HG03064 (cell line): ENCODE data around the gene SRSF5.

ENCODE experiments used
- ATAC-seq: cut with Tn5 transposase; IDR thresholded peaks from one replicate; pipeline ENCODE4 v1.9.1; 2021; ENCODE audit warnings: low read depth; ENCODE audit not compliant: unreplicated experiment

The SRSF5 gene

DNA sequence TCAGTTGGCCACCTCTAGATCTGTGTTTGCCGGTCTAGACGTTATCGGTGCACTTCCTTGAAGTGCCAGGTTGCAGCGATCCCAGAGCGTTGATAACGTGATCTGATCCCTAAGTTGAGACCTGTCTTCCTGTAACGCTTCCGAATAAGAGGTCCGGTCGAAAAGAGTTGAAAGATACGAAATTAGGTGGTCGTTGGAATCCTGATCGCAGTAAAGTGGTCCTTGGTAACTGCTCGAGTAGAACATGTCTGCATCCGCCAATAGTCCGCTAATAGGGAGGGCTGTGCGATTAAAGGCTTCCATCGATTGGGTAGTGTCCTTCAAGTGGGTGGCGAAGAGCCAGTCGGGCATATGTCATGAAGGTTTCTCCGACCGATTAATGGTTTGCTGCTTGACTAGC, 2.7 kb downstream of the SRSF5 start:
- ATAC-seq, result no peak

- ATAC-seq, result no peak
Measured at GRCh38 chr14:69770559-69770958, 3.6 kb downstream of the SRSF5 start.

- ATAC-seq, result no peak
Measured at GRCh38 chr14:69771136-69771535, 4.2 kb downstream of the SRSF5 start.

- ATAC-seq, result no peak
Measured at GRCh38 chr14:69772082-69773017, 5.4 kb downstream of the SRSF5 start.

DNA sequence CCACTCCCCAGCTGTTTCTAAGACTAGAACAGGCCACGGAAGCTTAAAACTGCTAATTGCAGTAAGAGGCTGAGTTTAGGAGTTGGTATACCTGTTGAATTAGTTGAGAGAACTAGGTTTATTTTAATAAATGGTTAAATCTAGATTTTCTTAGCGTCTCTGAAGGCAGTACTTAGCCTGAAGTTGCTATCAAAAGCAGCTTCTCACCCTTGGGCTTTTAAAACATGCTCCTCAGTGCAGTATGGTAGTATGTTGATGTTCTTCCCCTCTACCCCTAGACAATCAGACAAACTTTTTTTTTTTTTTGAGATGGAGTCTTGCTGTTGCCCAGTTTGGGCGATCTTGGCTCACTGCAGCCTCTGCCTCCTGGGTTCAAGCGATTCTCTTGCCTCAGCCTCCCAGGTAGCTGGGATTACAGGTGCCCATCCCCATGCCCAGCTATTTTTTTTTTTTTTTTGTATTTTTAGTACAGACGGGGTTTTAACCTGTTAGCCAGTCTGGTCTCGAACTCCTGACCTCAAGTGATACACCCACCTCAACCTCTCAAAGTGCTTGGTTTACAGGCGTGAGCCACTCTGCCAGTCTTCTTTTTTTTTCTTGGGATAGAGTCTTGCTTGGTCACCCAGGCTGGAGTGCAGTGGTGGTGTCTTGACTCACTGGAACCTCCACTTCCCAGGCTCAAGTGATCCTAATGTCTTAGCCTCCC, 6.8 kb downstream of the SRSF5 start:
- ATAC-seq, result no peak

- ATAC-seq, result no peak
Measured at GRCh38 chr14:69775012-69775411, 8.1 kb downstream of the SRSF5 start.

GRCh38 chr14:69776875-69777453, 10.0 kb downstream of the SRSF5 start:
- ATAC-seq, result no peak

DNA sequence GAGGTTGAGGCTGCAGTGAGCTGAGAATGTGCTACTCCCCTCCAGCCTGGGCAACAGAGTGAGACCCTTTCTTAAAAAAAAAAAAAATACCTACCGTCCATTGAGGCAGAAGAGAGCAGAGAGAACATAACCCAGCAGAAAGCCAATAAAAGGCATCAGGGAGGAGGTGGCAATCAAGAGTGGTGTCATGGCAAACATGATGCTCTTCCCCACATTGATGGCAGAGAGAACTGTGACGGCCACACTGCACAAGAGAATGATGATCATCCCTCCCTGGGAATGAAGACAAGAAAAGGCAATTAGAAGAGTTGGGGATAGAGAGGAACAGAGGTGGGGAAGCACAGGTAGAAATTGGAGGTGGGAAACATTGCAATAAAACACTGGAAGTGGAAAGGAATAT, 12.1 kb downstream of the SRSF5 start:
- no peak for ATAC-seq

DNA sequence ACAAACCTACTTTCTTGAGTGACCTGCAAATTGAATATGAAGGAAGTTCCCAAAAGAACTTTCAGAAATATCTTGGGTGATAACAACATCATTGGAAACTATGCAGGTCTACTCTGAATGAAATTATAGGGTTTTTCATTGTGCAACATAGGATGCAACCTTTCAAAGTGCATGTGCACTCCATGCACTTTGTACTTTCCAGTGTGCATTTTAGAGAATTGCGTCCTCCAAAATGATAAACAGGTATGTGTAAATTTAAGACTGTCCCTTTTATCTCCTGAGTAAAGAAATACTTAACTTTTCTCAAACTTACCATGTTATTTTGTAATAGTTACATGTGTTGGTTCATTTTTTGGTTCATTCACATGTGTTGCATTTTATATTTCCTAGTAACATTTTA, 13.2 kb downstream of the SRSF5 start:
- ATAC-seq, result no peak

DNA sequence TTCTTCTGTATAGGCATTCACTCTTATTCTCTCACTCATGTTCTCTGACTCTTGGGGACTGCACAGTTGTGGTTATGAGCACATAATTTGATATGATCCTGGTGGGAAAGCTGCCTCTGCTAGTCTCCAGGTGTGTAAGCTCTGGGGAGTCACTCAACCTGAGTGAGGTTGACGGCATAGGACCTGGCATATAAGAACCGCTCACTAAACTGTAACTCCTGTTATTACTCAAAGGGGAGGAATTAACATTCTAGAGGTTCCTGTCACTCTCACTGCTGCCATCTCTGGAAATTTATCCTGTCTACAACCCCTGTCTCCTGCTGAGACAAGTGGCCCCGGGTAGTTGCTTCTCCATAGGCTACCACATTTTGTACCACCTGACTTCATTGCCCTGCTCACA, 14.0 kb downstream of the SRSF5 start:
- ATAC-seq, result no peak

DNA sequence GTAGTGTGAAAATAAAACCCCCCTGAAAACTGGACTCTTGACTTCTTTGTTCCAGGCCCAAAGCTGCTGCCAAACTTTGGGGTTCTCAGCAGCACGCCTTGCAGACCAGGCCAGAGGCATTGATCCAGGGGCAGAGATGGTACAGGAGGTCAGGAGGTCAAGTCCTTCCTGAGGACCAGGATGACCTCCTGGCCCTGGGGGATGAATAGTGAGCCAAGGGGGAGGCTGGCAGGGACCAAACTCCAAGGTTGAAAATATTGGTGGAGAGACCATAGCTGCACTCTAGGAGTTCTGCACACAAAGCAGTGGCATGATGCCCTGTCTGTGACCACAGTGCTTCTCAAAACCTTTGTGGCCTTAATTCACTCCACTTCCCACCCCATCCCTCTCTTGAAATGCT, 18.0 kb downstream of the SRSF5 start:
- ATAC-seq, result no peak

DNA sequence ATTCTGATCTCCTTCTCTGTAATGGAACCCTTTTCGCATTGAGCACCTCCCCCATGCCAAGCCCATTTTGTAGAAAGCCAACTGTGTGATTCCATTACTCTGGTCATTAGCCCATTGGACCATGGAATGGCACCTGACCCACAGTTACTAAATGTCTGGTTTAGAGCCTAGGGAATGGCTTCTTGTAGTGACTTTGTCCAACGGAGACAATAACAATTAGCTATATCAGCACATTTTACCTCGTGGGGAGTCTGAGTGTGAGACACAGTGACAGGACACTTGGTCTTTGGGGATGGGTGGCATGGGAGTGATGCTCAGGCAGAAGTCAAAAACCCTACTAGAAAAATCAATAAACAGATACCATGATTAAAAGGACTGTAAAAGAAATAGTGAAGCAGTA, 19.7 kb downstream of the SRSF5 start:
- ATAC-seq, result no peak

GRCh38 chr14:69789118-69789640, 22.2 kb downstream of the SRSF5 start:
- ATAC-seq, result no peak

- ATAC-seq, result no peak
Measured at GRCh38 chr14:69792887-69793421, 26.0 kb downstream of the SRSF5 start.

GRCh38 chr14:69794791-69795190, 27.8 kb downstream of the SRSF5 start:
- ATAC-seq, result no peak

- ATAC-seq, result no peak
Measured at GRCh38 chr14:69795691-69796090, 28.7 kb downstream of the SRSF5 start.

DNA sequence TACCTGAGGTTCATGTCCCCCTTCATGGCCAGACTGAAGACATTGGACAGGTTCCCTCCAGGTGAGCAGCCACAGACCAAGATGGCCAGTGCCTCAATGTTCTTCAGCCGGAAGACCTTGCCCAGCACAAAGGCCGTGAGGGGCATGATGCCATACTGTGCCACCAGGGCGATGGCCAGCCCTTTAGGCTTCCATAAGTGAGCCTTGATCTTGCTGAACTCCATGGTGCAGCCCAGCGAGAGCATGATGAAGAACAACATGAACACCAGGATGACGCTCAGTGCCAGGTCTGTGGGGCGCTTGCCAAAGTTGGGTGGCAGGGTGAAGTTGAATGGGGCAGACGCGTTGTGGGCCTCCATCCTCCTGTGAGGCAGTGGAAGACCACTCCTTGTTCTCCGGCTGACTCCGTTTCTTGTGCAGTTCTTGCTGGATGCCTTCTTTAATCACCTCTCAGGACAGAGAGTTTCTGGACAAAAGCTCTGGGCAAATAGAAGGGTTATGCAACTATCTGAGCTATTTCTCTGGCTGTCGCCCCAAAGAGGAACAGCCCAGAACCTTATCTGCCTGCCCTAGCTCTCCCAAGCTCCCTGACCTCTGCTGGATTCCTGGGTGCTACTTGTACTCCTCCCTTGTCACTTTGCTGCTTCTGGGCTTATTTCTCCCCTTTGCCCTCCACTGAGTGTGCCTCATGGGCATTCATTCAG, 30.0 kb downstream of the SRSF5 start, which contains the start of gene SLC10A1:
TSS of gene SLC10A1 (minus strand) at position 445 of the 704 bp plus-strand sequence. CDS start at position 359, 86 bp downstream.
- ATAC-seq, result no peak

GRCh38 chr14:69797573-69798338, 30.8 kb downstream of the SRSF5 start:
- no peak for ATAC-seq

DNA sequence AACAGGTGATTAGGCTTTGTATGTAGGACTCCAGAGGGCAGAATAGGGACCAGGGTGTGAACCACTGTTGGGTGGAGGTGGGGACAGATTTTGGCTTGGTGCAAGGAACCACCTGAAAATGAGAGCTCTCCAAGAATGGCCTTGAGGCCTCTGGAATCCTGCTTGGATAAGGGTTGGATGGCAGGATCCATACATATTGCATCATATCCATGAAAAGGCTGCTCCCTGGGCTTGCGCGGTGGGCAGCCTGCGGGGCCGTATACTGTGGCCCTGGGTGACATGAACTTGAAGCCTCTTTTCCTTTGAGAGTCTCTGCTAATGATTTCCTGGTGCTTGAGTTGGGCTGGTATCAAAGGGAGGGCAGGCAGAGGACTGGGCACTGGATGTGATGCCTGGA, 31.4 kb downstream of the SRSF5 start:
- ATAC-seq, result no peak

DNA sequence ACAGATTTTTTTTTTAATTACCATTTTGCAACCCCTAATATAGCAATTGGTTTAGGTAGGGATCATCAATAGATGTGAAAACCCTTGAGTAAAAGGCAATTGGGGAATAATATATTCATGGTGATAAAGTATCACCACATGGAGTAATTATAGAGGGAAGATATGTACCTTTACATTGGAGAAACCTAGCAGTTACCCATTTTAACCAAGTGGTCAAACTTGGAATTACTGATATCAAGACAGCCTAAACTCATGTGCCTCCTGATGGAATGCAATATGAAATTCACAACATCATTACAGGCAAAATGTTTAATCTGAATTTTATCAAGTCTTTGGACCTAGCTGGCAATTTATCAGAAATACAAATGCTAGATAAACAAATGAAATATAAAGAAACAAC, 36.8 kb downstream of the SRSF5 start:
- no peak for ATAC-seq
